ENCODE results near the gene NFYC.

The NFYC gene

DNA sequence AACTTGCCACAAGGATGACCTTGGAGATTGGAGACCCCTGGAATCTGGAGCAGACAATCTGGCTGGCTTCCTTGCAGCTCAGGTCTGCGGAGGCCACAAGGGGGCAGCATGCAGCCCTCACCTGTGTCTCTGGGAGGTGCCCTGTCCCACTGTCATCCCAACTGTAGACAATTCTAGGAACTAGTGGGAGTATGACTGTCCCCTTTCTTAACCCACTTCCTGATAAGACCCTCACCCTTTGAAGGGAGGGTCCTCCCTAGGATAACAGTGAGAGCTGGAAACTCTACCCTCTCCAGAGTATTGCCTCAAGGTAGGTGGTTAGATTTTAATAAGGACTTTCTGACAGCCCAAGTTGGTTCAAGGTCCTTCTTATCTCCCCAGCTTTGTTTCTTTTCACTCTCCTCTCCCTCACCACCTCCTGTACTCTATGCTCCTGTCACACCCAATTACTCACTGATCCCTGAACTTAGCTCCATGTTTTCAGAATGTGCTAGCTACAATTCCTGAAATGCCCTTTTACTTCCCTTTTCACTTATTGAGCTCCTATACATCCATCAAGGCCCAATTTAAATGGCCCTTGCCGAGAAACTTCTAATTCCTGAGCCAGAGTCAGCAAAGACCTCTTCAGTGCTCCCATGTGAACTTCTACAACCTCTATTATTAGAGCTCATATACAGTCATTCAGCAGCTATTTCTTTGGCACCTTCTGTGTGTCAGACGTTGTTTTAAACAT lies 82.9 kb downstream of the NFYC start:
- no peak for DNase-seq (ENCODE audit: insufficient read length, low spot score)
- no peak for TF ChIP-seq POLR2A (IDR thresholded peaks at IDR 0.05; ENCODE audit: low read depth, low read length)
- FAIRE-seq, result no peak

DNA sequence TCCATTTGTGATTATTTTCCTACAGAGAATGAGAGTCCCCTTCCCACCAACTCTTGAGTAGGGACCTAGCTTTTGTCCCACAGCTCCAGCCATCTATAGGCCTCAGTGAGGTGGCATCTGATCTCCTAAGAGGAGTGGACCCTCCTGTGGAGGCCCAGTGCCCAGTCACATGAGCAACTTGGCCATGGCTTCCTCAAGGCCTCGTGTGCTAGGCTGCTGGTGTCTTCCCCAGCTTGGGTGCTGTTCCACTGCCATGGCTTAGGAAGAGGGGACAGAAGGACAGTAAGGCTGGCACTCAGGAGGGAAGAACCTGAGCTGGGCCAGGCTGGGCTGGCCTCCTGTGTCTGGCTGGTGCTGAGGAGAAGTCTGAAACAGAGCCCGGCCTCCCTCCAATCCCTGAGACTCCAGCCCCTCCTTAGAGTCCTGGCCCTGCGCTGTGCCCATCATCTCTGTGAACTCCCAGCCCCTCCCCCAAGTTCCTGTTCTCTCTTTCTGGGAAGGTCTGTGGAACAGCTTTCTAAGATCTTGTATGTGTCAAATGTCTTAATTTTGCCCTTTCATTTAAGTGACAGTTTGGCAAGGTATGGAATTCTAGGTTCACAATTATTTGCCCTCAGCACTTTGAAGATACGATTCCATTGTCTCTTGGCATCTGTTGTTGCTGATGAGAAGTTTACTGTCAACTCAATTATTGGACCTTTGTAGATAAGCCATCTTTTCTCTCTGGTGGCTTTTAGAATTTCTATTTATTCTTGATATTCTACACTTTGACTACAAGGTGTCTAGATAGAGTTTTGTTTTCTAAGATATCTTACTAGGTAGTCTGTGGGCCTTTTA lies 85.0 kb downstream of the NFYC start:
- no peak for TF ChIP-seq POLR2A (IDR thresholded peaks at IDR 0.05; ENCODE audit: low read depth, low read length)
- no peak for DNase-seq (ENCODE audit: insufficient read length, low spot score)
- no peak for FAIRE-seq

DNA sequence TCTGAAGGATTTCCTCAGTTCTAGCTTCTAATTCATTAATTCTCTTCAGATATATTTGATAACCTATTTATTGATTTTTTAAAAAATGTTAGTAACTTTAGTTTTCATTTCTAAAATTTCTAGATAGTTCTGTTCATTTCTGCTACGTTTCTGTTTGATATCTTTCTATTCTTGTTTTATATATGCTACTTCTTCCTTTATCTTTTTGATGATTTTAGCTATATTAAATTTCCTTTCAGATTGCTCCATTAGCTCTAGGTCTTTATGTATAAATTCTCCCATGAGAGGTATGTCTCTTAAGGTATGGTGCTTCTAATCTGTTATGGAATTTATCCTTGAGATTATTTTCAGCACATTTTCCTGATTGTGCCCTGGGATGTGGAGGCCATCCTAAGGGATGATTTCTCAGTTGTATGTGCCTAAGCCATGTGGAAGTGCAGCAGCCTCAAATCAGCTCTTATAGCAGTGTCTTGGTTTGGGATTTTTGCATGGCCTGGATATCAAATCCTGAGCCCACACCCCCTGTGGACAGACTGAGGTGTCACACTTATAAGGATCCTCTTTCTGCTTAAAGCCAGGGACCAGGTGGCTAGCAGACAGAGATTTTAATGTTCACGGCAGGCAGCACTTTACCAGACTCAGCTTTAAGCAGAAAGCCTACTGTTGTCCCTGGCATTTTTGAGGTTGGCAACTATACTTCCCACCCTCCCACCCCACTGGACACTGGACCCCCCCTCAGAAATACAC lies 85.9 kb downstream of the NFYC start:
- FAIRE-seq (no peak), DNase-seq (ENCODE audit: insufficient read length, low spot score) (no peak)
- TF ChIP-seq POLR2A (IDR thresholded peaks at IDR 0.05; ENCODE audit: low read depth, low read length), result no peak

DNA sequence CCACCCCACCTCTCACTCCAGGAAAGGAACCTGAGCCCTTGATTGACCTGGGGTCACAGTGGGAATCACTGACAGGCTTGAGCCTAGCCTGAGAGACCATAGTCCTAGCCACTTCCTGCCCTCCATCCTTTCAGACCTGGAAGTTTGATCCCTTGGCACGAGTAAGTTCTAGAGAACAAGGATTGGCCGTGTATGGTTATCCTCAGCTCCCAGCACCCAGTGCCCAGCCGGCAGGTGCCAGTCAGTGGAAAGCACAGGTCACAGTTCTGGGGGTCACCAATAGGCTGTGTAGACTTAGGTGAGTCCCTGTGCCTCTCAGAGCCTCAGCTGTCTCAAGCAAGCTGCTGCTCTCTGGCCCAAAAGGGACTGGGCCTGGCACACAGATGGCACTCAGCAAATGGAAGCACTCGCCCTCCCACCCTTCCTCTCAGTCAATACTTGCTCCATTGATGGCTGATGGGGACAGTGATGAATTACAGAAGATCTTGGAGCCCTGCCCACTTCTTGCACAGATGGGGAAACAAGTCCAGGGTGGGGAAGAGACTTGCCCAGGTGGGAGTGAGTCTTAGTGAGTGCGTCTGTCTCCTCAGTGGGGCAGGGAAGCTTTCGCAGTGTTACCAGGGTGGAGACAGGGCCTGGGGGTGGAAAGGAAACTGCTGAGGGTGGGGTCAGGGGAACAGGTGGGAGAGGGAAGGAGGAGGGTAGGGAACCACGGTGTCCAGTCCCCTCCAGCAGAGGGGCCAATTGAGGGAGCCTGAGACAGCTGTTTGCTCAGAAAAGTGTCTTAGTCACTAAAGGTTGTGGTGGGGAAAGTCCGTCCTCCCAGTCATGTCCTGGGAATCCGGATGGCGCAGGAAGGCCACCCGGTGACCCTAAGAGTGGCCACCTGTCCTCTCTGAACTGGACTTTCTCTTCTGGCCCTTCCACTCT lies 89.4 kb downstream of the NFYC start:
- FAIRE-seq, result no peak
- TF ChIP-seq POLR2A (IDR thresholded peaks at IDR 0.05; ENCODE audit: low read depth, low read length), result no peak

DNA sequence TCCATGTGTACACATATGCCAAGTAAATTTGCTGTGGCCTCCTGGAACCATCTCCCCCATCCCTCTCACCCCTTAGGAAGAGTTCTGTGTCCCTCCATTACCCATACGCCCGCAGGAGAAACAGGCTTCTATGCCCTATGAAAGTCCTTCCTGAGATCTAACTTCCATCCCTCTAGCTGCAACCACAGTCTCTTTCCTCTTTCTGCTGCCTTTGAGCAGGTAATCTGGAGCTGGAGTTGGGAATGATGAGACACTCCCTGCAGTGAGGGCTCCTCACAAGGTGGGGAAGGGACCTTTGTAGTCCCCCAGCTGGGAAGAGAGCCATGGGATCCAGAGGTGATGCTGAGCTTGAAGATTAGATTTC lies 90.1 kb downstream of the NFYC start:
- FAIRE-seq, result no peak
- no peak for TF ChIP-seq POLR2A (IDR thresholded peaks at IDR 0.05; ENCODE audit: low read depth, low read length)
- DNase-seq (ENCODE audit: insufficient read length, low spot score), result no peak

More for the DNA sequence above, 89.4 kb downstream of the NFYC start:
- DNase-seq (ENCODE audit: insufficient read length, low spot score), result no peak

DNA sequence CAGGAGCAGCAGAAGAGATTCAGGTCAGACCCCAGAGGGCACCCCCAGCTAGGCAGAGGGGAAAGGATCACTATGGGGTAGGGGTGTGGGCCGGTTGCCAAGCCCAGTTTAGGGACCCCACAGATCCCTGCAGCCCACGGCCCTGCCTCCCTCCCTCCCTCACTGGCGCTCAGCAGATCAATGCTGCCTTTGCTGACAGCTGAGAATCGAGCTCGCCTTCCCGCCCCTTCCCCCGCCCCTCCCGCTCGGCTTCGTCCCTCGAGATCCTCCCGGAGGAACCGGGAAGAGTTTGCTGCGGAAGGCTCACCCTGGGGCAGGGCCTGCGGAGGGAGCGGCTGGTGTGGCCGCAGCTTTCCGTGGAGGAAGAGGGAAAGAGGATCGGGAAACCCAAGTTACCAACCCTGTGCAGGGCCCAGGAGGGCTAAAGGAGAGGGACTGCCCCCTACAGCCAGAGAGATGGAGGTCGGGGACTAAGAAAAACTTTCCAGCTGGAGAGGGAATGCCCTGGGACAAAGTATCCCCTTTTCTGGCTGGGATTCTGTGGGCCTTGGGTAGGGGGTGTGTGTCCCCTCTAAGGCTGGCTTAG lies 91.0 kb downstream of the NFYC start:
- DNase-seq (ENCODE audit: insufficient read length, low spot score) (no peak), FAIRE-seq (no peak)
- TF ChIP-seq POLR2A (IDR thresholded peaks at IDR 0.05; ENCODE audit: low read depth, low read length), result no peak

DNA sequence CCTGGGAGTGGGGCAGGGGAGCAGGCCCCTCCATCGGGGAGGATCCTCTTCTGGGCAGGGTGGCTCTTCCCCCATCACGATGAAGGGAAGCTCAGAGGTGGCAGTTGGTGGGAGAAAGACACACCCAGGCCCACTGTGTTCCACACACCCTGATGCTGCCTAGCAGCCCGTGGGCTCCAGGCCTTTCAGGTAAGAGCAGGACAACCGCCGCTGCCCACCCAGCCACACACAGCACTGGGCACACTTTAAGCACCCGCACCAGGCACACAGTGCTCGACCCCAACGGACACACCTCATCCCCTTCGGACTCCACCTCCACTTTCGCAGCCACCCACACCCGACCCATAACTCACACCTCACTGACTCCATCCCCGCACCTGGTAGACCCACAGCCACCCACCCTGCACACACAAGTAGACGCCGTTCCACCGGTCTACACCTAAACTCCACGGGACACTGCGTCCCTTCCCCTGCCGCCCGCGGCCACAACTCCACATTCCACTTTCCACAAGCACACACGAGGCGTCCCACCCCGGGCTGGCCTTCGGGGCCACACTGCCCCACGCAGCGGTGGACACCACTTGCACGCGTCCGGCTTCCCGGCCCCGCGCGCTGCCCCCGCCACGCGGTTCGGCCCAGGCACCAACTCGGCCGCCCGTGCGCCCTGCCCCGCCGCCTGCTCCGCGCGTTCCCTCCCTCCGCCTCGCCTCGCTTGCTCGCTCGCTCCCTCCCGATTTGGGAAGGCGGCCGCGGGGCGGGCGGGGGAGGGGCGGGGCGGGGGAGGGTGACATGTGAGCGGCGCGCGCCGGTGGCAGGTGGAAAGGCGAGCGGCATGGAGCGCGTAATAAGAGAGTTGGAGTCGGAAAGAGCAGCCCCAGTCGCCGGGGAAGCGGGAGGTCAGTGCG lies 91.7 kb downstream of the NFYC start, which contains the start of gene KCNQ4:
Gene KCNQ4, plus strand, starts transcription at position 787 of the 905 bp plus-strand sequence. CDS start 307 bp downstream, outside the sequence.
- TF ChIP-seq POLR2A (IDR thresholded peaks at IDR 0.05; ENCODE audit: low read depth, low read length), result no peak
- FAIRE-seq (no peak), DNase-seq (ENCODE audit: insufficient read length, low spot score) (no peak)

DNA sequence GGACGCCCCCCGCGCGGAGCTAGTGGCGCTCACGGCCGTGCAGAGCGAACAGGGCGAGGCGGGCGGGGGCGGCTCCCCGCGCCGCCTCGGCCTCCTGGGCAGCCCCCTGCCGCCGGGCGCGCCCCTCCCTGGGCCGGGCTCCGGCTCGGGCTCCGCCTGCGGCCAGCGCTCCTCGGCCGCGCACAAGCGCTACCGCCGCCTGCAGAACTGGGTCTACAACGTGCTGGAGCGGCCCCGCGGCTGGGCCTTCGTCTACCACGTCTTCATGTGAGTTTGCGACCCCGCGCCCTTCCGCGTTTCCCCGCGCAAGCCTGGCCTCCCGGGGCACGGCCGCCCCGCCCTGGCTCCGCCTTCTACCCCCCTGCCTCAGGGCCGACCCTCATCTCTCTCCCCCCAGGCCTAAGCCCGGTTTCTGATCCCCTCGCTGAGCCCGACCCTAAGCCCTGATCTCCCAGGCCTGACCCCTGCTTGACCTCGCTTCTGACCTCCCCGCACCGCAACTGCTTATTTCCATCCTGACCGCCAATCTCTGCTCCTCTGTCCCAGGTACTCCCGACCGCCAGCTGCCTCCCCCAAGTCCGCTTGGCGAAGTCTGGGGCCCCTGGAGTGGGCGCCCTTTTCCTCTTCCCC lies 92.8 kb downstream of the NFYC start:
- TF ChIP-seq POLR2A (IDR thresholded peaks at IDR 0.05; ENCODE audit: low read depth, low read length), result no peak
- DNase-seq (ENCODE audit: insufficient read length, low spot score) (no peak), FAIRE-seq (no peak)

DNA sequence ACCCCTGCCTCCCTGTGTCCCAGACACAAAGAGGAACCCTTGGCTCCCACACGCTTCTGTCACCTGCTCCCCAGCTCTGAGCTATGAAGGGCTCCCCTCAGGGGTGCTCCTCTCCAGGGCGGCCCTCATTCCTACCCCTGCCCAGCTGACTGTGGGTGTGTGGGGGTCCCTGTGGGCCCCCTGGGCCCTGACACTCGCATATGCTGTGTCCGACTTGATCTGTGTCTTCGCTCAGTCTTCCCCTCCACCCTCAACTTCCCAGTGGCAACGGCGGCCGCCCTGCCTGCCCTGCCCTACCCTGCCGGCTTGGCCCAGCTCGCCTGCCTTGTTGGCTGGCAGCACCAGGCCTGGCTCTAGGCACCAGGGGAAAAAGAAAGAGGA lies 93.3 kb downstream of the NFYC start:
- no peak for TF ChIP-seq POLR2A (IDR thresholded peaks at IDR 0.05; ENCODE audit: low read depth, low read length)
- FAIRE-seq (no peak), DNase-seq (ENCODE audit: insufficient read length, low spot score) (no peak)

DNA sequence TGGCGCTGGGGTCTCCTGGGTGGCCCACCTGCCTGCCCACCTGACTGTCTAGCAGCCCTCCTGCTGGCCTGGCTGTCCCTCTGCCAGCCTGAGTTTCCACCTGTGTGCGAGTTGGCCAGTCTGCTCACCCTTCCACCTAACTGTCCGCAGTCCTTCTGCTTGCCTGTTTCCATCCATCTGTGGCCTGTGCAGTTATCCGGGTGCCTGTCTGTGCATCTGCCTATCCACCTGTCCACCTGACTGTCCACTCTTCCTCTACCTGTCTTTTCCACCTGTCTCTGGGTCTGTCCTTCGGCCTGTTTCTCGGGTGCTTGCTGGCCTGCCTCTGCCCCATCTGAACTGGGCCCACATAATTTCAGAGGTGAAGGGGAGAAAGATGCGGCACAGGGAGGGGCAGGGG lies 93.9 kb downstream of the NFYC start:
- no peak for DNase-seq (ENCODE audit: insufficient read length, low spot score)
- no peak for TF ChIP-seq POLR2A (IDR thresholded peaks at IDR 0.05; ENCODE audit: low read depth, low read length)
- FAIRE-seq, result no peak

DNA sequence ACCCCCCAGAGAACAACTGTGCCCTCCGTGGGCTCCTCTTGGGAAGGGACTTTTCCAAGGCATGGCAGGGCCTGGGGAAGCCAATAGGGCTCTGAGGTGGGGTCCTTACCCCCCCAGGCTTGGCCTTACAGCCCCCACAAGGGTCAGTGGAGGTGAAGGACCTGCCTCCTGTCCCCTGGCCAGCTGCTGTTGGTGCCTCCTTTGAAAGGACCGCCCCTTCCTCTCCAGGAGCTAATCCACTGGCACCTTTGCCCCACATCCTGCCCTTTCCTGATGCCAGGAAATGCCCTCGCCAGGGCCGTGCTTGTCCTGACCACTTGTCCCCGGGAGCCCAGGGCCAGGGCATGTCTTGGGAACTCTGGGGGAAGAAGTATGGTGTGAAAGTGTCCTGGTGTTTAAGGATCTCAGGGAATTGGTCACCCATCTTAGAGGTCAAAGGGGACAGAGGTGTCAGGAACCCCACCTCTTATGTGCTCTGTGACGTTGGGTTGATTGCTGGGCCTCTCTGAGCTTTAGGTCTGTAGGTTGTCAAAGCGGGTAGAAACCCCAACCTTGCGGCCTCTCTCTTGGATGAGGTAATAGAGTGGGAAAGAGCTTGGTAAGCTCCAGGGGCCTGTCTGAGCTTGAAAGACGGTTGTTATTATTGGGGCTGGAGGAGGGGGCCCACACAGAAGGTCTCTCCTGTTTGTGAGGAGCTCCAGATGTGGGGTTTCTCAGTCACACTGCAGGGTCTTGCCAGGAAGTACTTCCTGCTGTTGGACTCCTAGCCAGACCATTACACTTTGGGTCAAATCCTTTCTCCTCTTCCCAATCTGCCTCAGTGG lies 94.9 kb downstream of the NFYC start:
- no peak for FAIRE-seq
- TF ChIP-seq POLR2A (IDR thresholded peaks at IDR 0.05; ENCODE audit: low read depth, low read length), result no peak
- peak; percentile 70 for DNase-seq (ENCODE audit: insufficient read length, low spot score)
